HepG2 (cell line): ENCODE data around the gene RPUSD3. TPM values are rescaled to one million over a fixed set of nuclear protein-coding genes. Genes with fewer than 3 reads are reported as not detected.

Source experiments
- EZH2 ChIP-seq: conservative IDR thresholded peaks from 2 replicates; pipeline ENCODE4 v1.6.1; 2012; ENCODE audit warnings: mild to moderate bottlenecking, low read depth, low read length, moderate library complexity
- HOXD1 ChIP-seq: sonication (generic); formaldehyde crosslinking; IDR thresholded peaks from 2 replicates; pipeline ENCODE4 v1.5.0; 2020; ENCODE audit warnings: missing genetic modification reagents
- MAZ ChIP-seq, 2 experiments: sonication (generic) in 1 of 2; formaldehyde crosslinking in 1 of 2; IDR thresholded peaks; 2 replicates each; pipeline versions ENCODE4 v1.5.0 to v1.6.1; 2012 to 2020; ENCODE audit warnings: low read depth in 2 of 2, mild to moderate bottlenecking in 2 of 2, borderline replicate concordance in 1 of 2, improper control_type of control experiment in 1 of 2, low read length in 1 of 2, missing genetic modification reagents in 1 of 2, moderate library complexity in 1 of 2
- MTA3 ChIP-seq: sonication (generic); formaldehyde crosslinking; IDR thresholded peaks from 2 replicates; pipeline ENCODE4 v1.4.0; 2020; ENCODE audit warnings: missing genetic modification reagents
- TAF1 ChIP-seq: sonication (generic); formaldehyde crosslinking; IDR thresholded peaks from 2 replicates; pipeline ENCODE4 v1.4.0; 2020; ENCODE audit warnings: missing genetic modification reagents
- ZC3H13 ChIP-seq: sonication (generic); formaldehyde crosslinking; IDR thresholded peaks from 2 replicates; pipeline ENCODE4 v1.8.1; 2023; ENCODE audit warnings: mild to moderate bottlenecking, missing genetic modification reagents, moderate library complexity
- ZNF383 ChIP-seq: sonication (generic); formaldehyde crosslinking; IDR thresholded peaks from 2 replicates; pipeline ENCODE4 v1.4.0; 2020; ENCODE audit warnings: missing genetic modification reagents, mild to moderate bottlenecking, borderline replicate concordance
- ZNF724P ChIP-seq: sonication (generic); formaldehyde crosslinking; IDR thresholded peaks from 2 replicates; pipeline ENCODE4 v1.8.0; 2022; ENCODE audit warnings: missing genetic modification reagents, borderline replicate concordance
- ZNF740 ChIP-seq: sonication (generic); formaldehyde crosslinking; IDR thresholded peaks from 2 replicates; pipeline ENCODE4 v1.4.0; 2020; ENCODE audit warnings: missing genetic modification reagents
- ZNF761 ChIP-seq: sonication (generic); formaldehyde crosslinking; conservative IDR thresholded peaks from 2 replicates; pipeline ENCODE4 v1.4.0; 2020; ENCODE audit warnings: mild to moderate bottlenecking, missing genetic modification reagents
- ZNF773 ChIP-seq: sonication (generic); formaldehyde crosslinking; IDR thresholded peaks from 2 replicates; pipeline ENCODE4 v1.4.0; 2020; ENCODE audit warnings: missing genetic modification reagents, borderline replicate concordance
- polyA plus RNA-seq, 8 experiments: library from polyadenylated mRNA; depleted of rRNA in 3 of 8; stranded (reverse) in 7 of 8; unstranded in 1 of 8; fragments of >200 nt; fragmentation: Illumina TruSeq in 4 of 8; extraction: Trizol in 4 of 8; gene quantifications; 2 replicates each; pipeline versions ENCODE4 v1.2.1 to v1.2.3, GENCODE V29; 2011 to 2016; ENCODE audit warnings: low read depth in 4 of 8, missing spikeins in 1 of 8, mixed read lengths in 1 of 8; ENCODE audit not compliant: insufficient read depth in 1 of 8
- total RNA-seq, 5 experiments: library from RNA; depleted of rRNA; stranded (reverse); fragments of >200 nt; fragmentation: Illumina TruSeq; extraction: Trizol; gene quantifications; 2 replicates each; pipeline ENCODE4 v1.2.3, GENCODE V29; 2016; ENCODE audit warnings: low read depth in 1 of 5
- TF ChIP-seq, protein P1 (sequence below): sonication (generic); formaldehyde crosslinking; IDR thresholded peaks from 2 replicates; pipeline ENCODE4 v1.5.1; 2020; ENCODE audit warnings: missing genetic modification reagents, mild to moderate bottlenecking, borderline replicate concordance
- TF ChIP-seq, protein P2 (sequence below): sonication (generic); formaldehyde crosslinking; IDR thresholded peaks from 2 replicates; pipeline ENCODE4 v1.9.0; 2022; ENCODE audit warnings: low read depth, missing genetic modification reagents
- TF ChIP-seq, protein P3 (sequence below): sonication (generic); formaldehyde crosslinking; IDR thresholded peaks from 2 replicates; pipeline ENCODE4 v1.4.0; 2020; ENCODE audit warnings: missing genetic modification reagents
- TF ChIP-seq, protein P4 (sequence below): sonication (generic); formaldehyde crosslinking; IDR thresholded peaks from 2 replicates; pipeline ENCODE4 v1.4.0; 2020; ENCODE audit warnings: missing genetic modification reagents

Gene RPUSD3
- total and polyA plus RNA-seq, 2 of the 13 experiments (the other 11 are each of a cell fraction or from before 2014, with no cell fraction given), result 32.1 to 48.7 TPM

- TF ChIP-seq ZC3H13 (CRISPR knock-in tag) (no peak), ZNF740 (CRISPR knock-in tag) (peak; percentile 18; the same call in 1 of the 2 replicates), ZNF383 (CRISPR knock-in tag) (0 out of 2 replicates have a peak, but pooled peaks have one; percentile 79), EZH2 (no peak), ZNF724P (CRISPR knock-in tag) (no peak), MAZ (IDR thresholded peaks at IDR 0.05; ENCODE audit: borderline replicate concordance, low read depth, low read length) (no peak), MAZ (CRISPR knock-in tag; IDR thresholded peaks at IDR 0.05; ENCODE audit: low read depth) (peak; percentile 90), TAF1 (peak; percentile 97), HOXD1 (CRISPR knock-in tag) (peak; percentile 74; the same call in 1 of the 2 replicates), ZNF761 (peak; percentile 59; the same call in 1 of the 2 replicates), MTA3 (CRISPR knock-in tag) (no peak), ZNF773 (0 out of 2 replicates have a peak, but pooled peaks have one; percentile 17)
- TF ChIP-seq, protein P1, sequence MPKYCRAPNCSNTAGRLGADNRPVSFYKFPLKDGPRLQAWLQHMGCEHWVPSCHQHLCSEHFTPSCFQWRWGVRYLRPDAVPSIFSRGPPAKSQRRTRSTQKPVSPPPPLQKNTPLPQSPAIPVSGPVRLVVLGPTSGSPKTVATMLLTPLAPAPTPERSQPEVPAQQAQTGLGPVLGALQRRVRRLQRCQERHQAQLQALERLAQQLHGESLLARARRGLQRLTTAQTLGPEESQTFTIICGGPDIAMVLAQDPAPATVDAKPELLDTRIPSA (CRISPR knock-in tag), result no peak
- TF ChIP-seq, protein P2, sequence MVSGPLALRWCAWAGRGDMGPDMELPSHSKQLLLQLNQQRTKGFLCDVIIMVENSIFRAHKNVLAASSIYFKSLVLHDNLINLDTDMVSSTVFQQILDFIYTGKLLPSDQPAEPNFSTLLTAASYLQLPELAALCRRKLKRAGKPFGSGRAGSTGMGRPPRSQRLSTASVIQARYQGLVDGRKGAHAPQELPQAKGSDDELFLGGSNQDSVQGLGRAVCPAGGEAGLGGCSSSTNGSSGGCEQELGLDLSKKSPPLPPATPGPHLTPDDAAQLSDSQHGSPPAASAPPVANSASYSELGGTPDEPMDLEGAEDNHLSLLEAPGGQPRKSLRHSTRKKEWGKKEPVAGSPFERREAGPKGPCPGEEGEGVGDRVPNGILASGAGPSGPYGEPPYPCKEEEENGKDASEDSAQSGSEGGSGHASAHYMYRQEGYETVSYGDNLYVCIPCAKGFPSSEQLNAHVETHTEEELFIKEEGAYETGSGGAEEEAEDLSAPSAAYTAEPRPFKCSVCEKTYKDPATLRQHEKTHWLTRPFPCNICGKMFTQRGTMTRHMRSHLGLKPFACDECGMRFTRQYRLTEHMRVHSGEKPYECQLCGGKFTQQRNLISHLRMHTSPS (CRISPR knock-in tag), result 0 out of 2 replicates have a peak, but pooled peaks have one; percentile 54
- TF ChIP-seq, protein P3, sequence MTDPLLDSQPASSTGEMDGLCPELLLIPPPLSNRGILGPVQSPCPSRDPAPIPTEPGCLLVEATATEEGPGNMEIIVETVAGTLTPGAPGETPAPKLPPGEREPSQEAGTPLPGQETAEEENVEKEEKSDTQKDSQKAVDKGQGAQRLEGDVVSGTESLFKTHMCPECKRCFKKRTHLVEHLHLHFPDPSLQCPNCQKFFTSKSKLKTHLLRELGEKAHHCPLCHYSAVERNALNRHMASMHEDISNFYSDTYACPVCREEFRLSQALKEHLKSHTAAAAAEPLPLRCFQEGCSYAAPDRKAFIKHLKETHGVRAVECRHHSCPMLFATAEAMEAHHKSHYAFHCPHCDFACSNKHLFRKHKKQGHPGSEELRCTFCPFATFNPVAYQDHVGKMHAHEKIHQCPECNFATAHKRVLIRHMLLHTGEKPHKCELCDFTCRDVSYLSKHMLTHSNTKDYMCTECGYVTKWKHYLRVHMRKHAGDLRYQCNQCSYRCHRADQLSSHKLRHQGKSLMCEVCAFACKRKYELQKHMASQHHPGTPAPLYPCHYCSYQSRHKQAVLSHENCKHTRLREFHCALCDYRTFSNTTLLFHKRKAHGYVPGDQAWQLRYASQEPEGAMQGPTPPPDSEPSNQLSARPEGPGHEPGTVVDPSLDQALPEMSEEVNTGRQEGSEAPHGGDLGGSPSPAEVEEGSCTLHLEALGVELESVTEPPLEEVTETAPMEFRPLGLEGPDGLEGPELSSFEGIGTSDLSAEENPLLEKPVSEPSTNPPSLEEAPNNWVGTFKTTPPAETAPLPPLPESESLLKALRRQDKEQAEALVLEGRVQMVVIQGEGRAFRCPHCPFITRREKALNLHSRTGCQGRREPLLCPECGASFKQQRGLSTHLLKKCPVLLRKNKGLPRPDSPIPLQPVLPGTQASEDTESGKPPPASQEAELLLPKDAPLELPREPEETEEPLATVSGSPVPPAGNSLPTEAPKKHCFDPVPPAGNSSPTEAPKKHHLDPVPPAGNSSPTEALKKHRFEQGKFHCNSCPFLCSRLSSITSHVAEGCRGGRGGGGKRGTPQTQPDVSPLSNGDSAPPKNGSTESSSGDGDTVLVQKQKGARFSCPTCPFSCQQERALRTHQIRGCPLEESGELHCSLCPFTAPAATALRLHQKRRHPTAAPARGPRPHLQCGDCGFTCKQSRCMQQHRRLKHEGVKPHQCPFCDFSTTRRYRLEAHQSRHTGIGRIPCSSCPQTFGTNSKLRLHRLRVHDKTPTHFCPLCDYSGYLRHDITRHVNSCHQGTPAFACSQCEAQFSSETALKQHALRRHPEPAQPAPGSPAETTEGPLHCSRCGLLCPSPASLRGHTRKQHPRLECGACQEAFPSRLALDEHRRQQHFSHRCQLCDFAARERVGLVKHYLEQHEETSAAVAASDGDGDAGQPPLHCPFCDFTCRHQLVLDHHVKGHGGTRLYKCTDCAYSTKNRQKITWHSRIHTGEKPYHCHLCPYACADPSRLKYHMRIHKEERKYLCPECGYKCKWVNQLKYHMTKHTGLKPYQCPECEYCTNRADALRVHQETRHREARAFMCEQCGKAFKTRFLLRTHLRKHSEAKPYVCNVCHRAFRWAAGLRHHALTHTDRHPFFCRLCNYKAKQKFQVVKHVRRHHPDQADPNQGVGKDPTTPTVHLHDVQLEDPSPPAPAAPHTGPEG (CRISPR knock-in tag), result peak; percentile 61; the same call in 1 of the 2 replicates
- TF ChIP-seq, protein P4, sequence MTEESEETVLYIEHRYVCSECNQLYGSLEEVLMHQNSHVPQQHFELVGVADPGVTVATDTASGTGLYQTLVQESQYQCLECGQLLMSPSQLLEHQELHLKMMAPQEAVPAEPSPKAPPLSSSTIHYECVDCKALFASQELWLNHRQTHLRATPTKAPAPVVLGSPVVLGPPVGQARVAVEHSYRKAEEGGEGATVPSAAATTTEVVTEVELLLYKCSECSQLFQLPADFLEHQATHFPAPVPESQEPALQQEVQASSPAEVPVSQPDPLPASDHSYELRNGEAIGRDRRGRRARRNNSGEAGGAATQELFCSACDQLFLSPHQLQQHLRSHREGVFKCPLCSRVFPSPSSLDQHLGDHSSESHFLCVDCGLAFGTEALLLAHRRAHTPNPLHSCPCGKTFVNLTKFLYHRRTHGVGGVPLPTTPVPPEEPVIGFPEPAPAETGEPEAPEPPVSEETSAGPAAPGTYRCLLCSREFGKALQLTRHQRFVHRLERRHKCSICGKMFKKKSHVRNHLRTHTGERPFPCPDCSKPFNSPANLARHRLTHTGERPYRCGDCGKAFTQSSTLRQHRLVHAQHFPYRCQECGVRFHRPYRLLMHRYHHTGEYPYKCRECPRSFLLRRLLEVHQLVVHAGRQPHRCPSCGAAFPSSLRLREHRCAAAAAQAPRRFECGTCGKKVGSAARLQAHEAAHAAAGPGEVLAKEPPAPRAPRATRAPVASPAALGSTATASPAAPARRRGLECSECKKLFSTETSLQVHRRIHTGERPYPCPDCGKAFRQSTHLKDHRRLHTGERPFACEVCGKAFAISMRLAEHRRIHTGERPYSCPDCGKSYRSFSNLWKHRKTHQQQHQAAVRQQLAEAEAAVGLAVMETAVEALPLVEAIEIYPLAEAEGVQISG, result peak; percentile 100
Measured at GRCh38 chr3:9890249-9891071, 46.7 kb upstream of the RPUSD3 start, which contains the start of gene JAGN1 (continued).
